ENCODE data around the gene CLDN24. TPM values are rescaled to one million over a fixed set of nuclear protein-coding genes. Genes with fewer than 3 reads are reported as not detected.
"Not testable (repeated sequence)": the region's sequence is repeated elsewhere in the genome, so short reads cannot be mapped to it uniquely, and the experiment has no call there.

Gene CLDN24
- total RNA-seq, 1 donor from 2014 or later: not detected

GRCh38 chr4:183324056-183324455, 1.8 kb upstream of the CLDN24 start:
- FAIRE-seq; DNase-seq (ENCODE audit: low spot score in 2 of 2): not testable (repeated sequence)

DNA sequence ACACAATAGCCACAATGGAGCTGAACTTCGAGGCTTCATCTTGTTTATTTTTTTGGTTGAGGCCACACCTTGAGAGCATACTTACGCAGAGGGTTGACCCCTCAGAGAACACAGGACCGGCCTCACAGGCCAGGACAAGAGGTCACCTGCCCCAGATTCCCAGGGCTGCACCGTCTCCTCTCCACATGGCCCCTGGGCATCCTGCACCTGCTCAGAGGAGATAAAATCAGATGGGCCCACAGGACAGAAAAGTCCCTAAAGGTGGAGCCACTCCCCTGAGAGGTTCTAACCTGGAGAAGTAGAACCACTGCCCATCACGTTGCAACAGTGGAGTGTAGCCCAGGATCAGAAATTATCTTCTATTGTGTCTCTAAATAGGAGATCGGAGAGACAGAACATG, 1.1 kb upstream of the CLDN24 start:
- FAIRE-seq (no peak), DNase-seq (ENCODE audit: low spot score in 2 of 2) (no peak)

DNA sequence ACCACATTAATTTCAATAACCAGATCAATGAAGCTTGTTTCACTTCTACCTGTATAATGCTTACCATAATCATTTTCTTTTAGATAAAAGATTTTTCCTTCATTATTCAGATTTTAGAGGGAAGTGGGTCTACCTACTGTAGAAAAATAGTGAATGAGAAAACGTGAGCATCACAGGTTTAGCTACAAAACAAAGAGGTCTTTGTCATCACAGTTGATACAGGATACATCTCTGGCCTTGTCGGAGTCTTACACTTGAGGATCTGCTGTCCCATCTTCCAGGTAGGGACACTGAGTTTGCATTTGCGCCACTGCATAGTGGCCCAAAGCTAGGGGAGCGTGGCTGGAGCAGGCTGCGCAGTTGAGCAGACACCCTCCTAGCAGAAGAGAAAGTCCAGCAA, 710 bp downstream of the CLDN24 start:
- no peak for FAIRE-seq

GRCh38 chr4:183321079-183321478, 1.1 kb downstream of the CLDN24 start:
- DNase-seq (ENCODE audit: low spot score in 2 of 2): no peak
- no peak for FAIRE-seq

More for the DNA sequence above, 710 bp downstream of the CLDN24 start:
- no peak for DNase-seq (ENCODE audit: low spot score in 2 of 2)

- FAIRE-seq: no peak
- DNase-seq (ENCODE audit: low spot score in 2 of 2): no peak
Observed at GRCh38 chr4:183320211-183321059, 1.8 kb downstream of the CLDN24 start, which contains the start of gene CLDN22. Gene CLDN22, minus strand, starts transcription at chr4:183320276. Its CDS starts 58 bp downstream, at chr4:183320218.

- no peak for FAIRE-seq
- DNase-seq (ENCODE audit: low spot score in 2 of 2): no peak
Observed at GRCh38 chr4:183318656-183319055, 3.6 kb downstream of the CLDN24 start.

DNA sequence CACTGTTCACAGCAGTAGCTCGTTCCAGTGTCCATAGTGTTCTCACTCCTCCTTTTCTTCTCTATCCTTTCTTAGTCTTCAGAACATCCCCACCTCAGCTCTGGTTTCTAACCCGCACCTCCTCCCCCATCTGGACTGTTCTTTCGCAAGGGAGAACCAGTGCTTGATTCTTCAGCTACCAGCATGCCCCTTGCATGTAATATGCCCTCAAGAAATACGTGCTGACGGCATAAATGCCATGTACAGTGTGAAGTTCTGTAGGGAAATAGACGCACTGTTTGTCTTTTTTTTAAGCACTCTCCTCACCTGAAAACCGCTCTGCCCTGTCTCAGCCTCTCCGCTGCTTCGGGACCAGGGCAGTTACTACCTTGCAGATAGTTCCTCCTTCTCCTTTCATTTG, 7.4 kb downstream of the CLDN24 start:
- DNase-seq (ENCODE audit: low spot score in 2 of 2) (no peak), FAIRE-seq (no peak)

- FAIRE-seq (no peak), DNase-seq (ENCODE audit: low spot score in 2 of 2) (no peak)
Observed at GRCh38 chr4:183314336-183314735, 7.9 kb downstream of the CLDN24 start.

GRCh38 chr4:183312841-183313240, 9.4 kb downstream of the CLDN24 start:
- no peak for DNase-seq (ENCODE audit: low spot score in 2 of 2)
- FAIRE-seq: no peak

- DNase-seq (ENCODE audit: low spot score in 2 of 2): no peak
Observed at GRCh38 chr4:183306811-183307210, 15.4 kb downstream of the CLDN24 start.

DNA sequence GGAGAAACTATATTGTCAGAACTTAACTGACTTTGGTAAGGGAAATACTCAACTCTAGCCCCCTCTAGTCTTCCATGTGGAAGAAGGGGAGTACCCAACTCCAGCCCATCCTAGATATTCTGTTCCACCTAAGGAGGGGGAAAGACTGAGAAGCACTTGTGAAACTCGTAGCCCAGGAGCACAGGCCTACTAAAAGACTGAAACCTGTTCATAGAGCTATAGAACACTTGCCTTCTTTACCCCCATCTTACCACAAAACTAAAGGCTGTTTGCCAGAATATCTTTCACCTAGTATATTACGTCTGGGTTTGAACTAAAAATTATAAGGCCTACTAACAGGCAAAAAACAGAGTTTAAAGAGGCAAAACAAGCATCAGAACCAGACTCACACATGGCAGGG, 17.7 kb downstream of the CLDN24 start:
- no peak for FAIRE-seq
- DNase-seq (ENCODE audit: low spot score in 2 of 2): no peak

More at GRCh38 chr4:183306811-183307210, 15.4 kb downstream of the CLDN24 start:
- FAIRE-seq: no peak

- no peak for DNase-seq (ENCODE audit: low spot score in 2 of 2)
- FAIRE-seq: no peak
Observed at GRCh38 chr4:183304067-183304466, 18.2 kb downstream of the CLDN24 start.

GRCh38 chr4:183303301-183303700, 18.9 kb downstream of the CLDN24 start:
- DNase-seq (ENCODE audit: low spot score in 2 of 2) (no peak), FAIRE-seq (no peak)

- no peak for DNase-seq (ENCODE audit: low spot score in 2 of 2)
- FAIRE-seq: no peak
Observed at GRCh38 chr4:183300655-183301054, 21.6 kb downstream of the CLDN24 start.

GRCh38 chr4:183300070-183300469, 22.2 kb downstream of the CLDN24 start:
- DNase-seq (ENCODE audit: low spot score in 2 of 2): no peak

GRCh38 chr4:183299464-183299863, 22.8 kb downstream of the CLDN24 start:
- DNase-seq (ENCODE audit: low spot score in 2 of 2): no peak
- no peak for FAIRE-seq

More at GRCh38 chr4:183300070-183300469, 22.2 kb downstream of the CLDN24 start:
- FAIRE-seq: no peak

DNA sequence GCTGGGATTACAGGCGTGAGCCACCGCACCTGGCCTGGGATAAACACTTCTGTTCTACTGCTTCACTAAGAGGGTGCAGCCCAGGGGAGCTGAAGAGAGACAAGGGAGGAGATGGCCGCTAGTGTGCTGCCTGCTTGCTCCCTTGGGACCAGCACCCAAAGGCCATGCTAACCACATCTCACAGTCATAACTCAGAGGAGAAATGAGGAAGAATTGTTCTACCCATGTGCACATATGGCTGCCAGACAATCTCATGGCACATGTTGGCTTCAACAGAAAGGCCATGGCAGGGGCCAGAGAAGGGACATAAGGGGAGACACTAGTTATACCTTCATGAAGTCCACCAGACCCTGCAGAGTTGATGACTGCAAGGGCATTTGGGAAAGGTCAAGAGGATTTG, 24.6 kb downstream of the CLDN24 start:
- DNase-seq (ENCODE audit: low spot score in 2 of 2) (no peak), FAIRE-seq (no peak)

- no peak for FAIRE-seq
- DNase-seq (ENCODE audit: low spot score in 2 of 2): no peak
Observed at GRCh38 chr4:183295711-183296110, 26.5 kb downstream of the CLDN24 start.

- DNase-seq (ENCODE audit: low spot score in 2 of 2) (no peak), FAIRE-seq (no peak)
Observed at GRCh38 chr4:183291070-183291469, 31.2 kb downstream of the CLDN24 start.

DNA sequence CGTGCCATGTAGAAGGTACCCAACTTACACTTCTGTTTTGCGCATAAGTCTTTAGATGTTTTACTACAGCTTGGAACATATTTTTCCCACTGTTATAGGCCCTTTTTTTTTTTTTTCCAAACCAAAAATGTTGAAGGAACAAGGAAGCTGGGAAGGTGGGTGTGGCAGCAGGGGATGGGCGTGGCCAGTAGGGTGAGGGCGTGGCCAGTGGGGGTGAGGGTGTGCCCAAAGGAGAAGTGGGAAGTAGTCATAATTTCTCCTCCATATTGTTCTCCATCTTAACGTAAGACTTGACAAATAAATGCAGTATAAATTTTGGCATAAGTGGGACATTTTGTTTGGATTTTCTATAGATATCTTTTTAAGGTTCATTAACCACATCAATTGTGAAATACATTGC, 32.5 kb downstream of the CLDN24 start:
- DNase-seq (ENCODE audit: low spot score in 2 of 2) (no peak), FAIRE-seq (no peak)

DNA sequence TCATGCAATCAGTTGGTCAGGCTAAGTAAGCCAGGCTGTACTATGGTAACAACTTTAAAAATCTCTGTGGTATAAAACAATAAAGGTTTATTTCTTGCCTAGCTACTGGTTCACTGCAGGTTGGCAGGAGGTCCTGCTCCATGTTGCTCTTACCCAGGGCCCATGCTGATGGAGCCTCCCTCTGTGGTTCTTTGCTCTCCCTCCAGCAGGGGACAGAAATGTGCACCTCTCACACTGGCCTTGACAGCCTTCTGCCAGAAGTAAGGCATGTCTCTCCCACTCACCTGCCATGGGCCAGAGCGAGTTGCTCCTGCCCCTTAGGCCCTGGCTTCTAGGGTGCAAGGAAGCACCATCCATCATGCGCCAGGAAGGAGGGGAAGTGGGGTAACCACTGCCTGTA, 33.3 kb downstream of the CLDN24 start:
- no peak for DNase-seq (ENCODE audit: low spot score in 2 of 2)
- no peak for FAIRE-seq

GRCh38 chr4:183287677-183288076, 34.5 kb downstream of the CLDN24 start:
- FAIRE-seq: no peak
- DNase-seq (ENCODE audit: low spot score in 2 of 2): no peak
